ENCODE results near the gene EPS8.

The EPS8 gene

DNA sequence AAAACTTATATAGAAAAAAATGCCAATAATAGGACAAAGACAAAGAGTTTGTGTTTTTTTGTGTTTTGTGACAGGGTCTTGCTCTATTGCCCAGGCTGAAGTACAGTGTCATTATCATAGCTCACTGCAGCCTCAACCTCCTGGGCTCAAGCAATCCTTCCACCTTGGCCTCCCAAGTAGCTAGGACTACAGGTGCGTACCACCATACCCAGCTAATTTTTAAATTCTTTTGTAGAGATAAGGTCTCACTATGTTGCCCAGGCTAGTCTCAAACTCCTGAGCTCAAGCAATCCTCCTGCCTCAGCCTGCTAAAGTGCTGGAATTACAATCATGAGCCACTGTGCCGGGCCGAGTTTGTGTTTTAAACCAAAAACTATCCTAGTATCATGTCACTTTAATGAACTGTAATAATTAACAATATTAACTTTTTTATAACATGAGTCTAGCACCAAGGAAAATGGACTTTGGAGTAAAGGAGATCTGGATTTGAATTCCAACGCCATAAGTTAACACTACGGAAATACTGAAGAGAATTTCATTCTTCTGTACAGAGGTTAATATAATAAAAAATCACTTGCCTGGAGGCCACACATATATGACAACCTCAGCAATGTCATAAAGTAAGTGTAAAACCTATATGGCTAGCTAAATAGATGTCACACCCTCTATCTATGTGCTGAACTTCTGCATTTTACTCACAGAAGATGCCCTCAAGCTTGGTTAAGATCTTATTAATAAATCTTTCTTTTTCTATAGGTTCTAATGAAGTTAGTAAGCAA lies 53.2 kb downstream of the EPS8 start:
- ChIA-PET POLR2A (no interaction called here), CTCF (interaction anchor here (1.2 to 1.8 kb wide), 3 partner anchors 9 to 67 kb away, joined by 3 to 6 read pairs (median 3); no protein-coding TSS in a partner anchor)

DNA sequence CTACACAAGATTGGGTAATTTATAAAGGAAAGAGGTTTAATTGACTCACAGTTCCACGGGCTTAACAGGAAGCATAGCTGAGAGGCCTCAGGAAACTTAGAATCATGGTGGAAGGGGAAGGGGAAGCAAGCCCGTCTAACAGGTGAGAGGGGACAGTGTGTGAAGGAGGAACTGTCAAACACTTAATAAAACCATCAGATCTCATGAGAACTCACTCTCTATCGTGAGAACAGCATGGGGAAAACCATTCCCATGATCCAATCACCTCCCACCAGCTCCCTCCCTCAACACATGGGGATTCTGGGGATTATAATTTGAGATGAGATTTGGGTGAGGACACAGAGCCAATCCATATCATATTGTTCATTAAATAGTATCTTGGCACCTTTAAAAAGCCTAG lies 56.1 kb downstream of the EPS8 start:
- POLR2A ChIA-PET = no interaction called here
- no peak for DNase-seq (ENCODE audit: extremely low spot score)
- CTCF ChIA-PET = interaction anchor here (1.1 to 2.7 kb wide), 3 partner anchors 13 to 40 kb away, joined by 3 to 10 read pairs (median 5); no protein-coding TSS in a partner anchor
- TF ChIP-seq, protein P1, sequence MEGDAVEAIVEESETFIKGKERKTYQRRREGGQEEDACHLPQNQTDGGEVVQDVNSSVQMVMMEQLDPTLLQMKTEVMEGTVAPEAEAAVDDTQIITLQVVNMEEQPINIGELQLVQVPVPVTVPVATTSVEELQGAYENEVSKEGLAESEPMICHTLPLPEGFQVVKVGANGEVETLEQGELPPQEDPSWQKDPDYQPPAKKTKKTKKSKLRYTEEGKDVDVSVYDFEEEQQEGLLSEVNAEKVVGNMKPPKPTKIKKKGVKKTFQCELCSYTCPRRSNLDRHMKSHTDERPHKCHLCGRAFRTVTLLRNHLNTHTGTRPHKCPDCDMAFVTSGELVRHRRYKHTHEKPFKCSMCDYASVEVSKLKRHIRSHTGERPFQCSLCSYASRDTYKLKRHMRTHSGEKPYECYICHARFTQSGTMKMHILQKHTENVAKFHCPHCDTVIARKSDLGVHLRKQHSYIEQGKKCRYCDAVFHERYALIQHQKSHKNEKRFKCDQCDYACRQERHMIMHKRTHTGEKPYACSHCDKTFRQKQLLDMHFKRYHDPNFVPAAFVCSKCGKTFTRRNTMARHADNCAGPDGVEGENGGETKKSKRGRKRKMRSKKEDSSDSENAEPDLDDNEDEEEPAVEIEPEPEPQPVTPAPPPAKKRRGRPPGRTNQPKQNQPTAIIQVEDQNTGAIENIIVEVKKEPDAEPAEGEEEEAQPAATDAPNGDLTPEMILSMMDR (IDR thresholded peaks at IDR 0.05; ENCODE audit: control extremely low read depth, extremely low read depth, low read depth, missing control alignments) = no peak

More for the DNA sequence above, 53.2 kb downstream of the EPS8 start:
- no peak for DNase-seq (ENCODE audit: extremely low spot score)
- TF ChIP-seq, protein P1 (IDR thresholded peaks at IDR 0.05; ENCODE audit: control extremely low read depth, extremely low read depth, low read depth, missing control alignments) = no peak

DNA sequence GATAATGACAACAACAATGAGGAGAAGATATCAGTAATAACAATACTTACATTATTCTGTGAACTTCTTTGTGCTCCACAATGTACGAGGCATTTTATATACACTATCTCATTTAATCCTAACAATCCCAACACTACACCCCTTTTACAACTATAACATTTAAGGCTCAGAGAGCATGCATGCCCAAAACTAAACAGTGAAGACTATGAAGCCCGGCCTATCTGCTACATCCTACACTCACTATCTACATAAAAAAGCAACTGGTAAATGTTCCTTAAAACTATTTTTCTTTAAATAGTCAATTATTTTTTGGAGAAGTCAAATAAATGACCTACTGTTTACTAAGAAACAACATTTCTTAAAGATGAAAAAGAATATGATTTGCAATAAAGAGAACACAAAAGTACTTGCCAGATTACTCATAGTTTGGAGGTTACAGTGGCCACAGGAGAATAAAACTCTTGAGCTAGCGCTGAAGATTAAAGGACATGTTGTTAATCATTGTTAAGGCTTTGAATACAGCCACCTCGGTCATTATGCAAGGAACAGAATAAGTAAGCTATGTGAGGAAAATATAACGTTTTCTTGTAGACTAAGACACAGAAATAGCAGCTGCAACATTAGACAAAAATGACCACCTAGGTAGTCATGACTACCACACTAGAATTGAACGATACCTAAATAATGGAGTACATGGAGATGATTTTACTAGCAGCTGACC lies 56.7 kb downstream of the EPS8 start:
- ChIA-PET CTCF (interaction anchor here (1.1 to 1.5 kb wide), 4 partner anchors 10 to 41 kb away, joined by 3 to 5 read pairs (median 4); no protein-coding TSS in a partner anchor), POLR2A (no interaction called here)
- DNase-seq (ENCODE audit: extremely low spot score) = peak; percentile 19
- TF ChIP-seq, protein P1 (IDR thresholded peaks at IDR 0.05; ENCODE audit: control extremely low read depth, extremely low read depth, low read depth, missing control alignments) = no peak

DNA sequence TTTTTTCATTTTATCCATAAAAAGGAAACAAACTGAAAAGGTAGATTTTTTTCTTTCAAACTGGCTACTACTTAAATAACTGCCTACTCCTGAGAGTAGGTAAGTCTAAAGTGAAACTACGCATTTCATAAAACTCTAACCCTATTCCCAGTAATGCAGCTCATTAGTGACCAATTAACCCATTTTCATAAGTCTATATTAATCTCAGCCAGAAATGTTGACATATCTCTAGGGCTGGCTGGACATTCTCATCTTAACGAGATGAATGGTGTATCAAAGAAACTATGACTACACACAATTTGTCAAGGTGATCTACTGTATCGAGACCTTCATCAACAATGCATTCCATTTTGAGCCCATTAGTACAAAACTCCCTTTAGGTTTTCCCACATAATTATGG lies 57.2 kb downstream of the EPS8 start:
- TF ChIP-seq, protein P1 (IDR thresholded peaks at IDR 0.05; ENCODE audit: control extremely low read depth, extremely low read depth, low read depth, missing control alignments) = no peak
- ChIA-PET POLR2A (no interaction called here), CTCF (interaction anchor here (1.3 to 1.5 kb wide), 3 partner anchors 9 to 41 kb away, joined by 3 to 4 read pairs (median 3); no protein-coding TSS in a partner anchor)
- DNase-seq (ENCODE audit: extremely low spot score) = no peak

DNA sequence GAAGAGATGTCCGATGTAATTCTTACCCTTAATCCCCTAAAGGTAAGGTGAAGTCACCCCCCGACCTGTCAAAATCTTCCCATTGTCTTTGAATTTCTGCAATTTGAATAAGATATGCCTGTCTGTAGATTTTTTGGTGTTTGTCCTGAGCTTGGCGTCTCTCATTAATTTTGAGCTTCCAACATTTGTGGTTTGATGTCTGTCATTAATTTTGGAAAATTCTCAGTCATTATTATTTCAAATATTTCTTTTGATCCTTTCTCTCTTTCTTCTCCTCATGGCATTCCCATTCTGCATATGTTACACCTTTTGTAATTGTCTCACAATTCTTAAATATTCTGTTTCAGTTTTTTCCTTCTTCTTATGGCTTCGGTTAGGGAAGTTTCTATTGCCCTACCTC lies 60.1 kb downstream of the EPS8 start:
- CTCF ChIA-PET = no interaction called here
- POLR2A ChIA-PET = no interaction called here
- TF ChIP-seq, protein P1 (IDR thresholded peaks at IDR 0.05; ENCODE audit: control extremely low read depth, extremely low read depth, low read depth, missing control alignments) = no peak
- DNase-seq (ENCODE audit: extremely low spot score) = no peak

DNA sequence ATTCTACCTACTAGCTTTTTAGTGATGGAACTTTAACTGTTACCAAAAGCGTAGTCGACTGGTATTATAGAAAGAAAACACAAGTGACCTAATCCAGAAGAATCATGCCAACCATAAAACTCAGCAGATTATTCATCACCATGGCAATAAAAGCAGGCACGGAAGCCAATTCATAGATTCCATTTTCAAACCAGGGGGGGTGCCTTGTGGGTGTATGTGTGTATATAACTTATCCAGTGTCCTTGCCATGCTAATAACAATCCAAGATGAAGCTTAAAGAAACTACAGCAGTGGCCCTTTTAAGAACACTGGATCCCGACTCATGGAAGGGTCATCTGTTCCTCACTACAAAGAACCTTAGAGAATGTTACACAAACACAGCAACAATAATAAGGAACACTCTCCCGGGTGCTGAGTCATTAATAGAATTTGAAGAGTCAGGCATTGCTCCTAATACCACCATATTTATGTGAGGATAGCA lies 61.0 kb downstream of the EPS8 start:
- CTCF ChIA-PET = interaction anchor here (0.8 to 1.6 kb wide), 2 partner anchors 9 to 15 kb away, joined by 3 to 6 read pairs; no protein-coding TSS in a partner anchor
- POLR2A ChIA-PET = no interaction called here
- TF ChIP-seq, protein P1 (IDR thresholded peaks at IDR 0.05; ENCODE audit: control extremely low read depth, extremely low read depth, low read depth, missing control alignments) = no peak
- no peak for DNase-seq (ENCODE audit: extremely low spot score)
